ENCODE results near the gene CCDC160. TPM values are rescaled to one million over a fixed set of nuclear protein-coding genes. Genes with fewer than 3 reads are reported as not detected.

CCDC160 gene
- total and polyA plus RNA-seq, 2 of the 4 experiments (the other 2 are of a cell fraction), result not detected

DNA sequence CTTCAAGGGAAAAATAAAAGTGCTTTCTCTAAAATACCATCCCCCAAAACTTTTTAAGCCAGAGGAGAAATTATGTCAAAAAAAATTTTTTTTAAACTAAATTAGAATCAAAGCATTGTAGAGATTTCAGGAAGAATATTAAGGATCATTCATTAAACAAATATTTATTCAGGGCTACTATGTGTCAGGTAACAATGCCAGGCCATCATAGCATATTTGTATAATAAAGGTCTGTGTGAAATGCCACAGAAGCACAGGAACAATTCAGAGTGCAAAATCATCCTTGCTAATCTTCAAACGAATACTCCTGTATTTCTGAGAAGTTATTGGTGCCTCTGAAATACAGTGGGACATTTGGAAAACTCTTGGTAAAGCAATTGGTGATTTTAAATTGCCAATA is 2.0 kb downstream of the CCDC160 start:
- in situ Hi-C loops (cut with MboI; ENCODE audit: low sequenced_read_pairs), result no loop called here
- dilution Hi-C loops (cut with HindIII; ENCODE audit: low sequenced_read_pairs, unreplicated experiment), result no loop called here
- ChIA-PET CTCF (no interaction called here), POLR2A (ENCODE audit: unreplicated experiment) (no interaction called here)
- H3K23ac ChIP-seq (ENCODE audit: low read depth, low read length), result no peak overlapping the region
- TF ChIP-seq RCOR1 (IDR thresholded peaks at IDR 0.05; ENCODE audit: insufficient replicate concordance, low read length) (no peak), RAD21 (IDR thresholded peaks at IDR 0.05; ENCODE audit: low read length) (no peak), MAFK (IDR thresholded peaks at IDR 0.05; ENCODE audit: low read depth, low read length) (no peak), CHD1 (IDR thresholded peaks at IDR 0.05; ENCODE audit: low read depth, low read length) (no peak), SMC3 (IDR thresholded peaks at IDR 0.05; ENCODE audit: low read depth, low read length) (no peak), CEBPB (IDR thresholded peaks at IDR 0.05; ENCODE audit: low read depth, low read length) (no peak), BHLHE40 (IDR thresholded peaks at IDR 0.05; ENCODE audit: low read depth, low read length) (no peak), POLR2A (IDR thresholded peaks at IDR 0.05; ENCODE audit: low read depth, low read length) (no peak), MAZ (IDR thresholded peaks at IDR 0.05; ENCODE audit: borderline replicate concordance, low read depth, low read length) (no peak), NFE2L2 (IDR thresholded peaks at IDR 0.05; ENCODE audit: low read depth, low read length) (no peak), FOS (IDR thresholded peaks at IDR 0.05; ENCODE audit: low read depth, low read length) (no peak)
- TF ChIP-seq, protein P1, sequence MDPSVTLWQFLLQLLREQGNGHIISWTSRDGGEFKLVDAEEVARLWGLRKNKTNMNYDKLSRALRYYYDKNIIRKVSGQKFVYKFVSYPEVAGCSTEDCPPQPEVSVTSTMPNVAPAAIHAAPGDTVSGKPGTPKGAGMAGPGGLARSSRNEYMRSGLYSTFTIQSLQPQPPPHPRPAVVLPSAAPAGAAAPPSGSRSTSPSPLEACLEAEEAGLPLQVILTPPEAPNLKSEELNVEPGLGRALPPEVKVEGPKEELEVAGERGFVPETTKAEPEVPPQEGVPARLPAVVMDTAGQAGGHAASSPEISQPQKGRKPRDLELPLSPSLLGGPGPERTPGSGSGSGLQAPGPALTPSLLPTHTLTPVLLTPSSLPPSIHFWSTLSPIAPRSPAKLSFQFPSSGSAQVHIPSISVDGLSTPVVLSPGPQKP (IDR thresholded peaks at IDR 0.05; ENCODE audit: borderline replicate concordance, low read depth, low read length), result no peak
- TF ChIP-seq, protein P2, sequence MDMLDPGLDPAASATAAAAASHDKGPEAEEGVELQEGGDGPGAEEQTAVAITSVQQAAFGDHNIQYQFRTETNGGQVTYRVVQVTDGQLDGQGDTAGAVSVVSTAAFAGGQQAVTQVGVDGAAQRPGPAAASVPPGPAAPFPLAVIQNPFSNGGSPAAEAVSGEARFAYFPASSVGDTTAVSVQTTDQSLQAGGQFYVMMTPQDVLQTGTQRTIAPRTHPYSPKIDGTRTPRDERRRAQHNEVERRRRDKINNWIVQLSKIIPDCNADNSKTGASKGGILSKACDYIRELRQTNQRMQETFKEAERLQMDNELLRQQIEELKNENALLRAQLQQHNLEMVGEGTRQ (IDR thresholded peaks at IDR 0.05; ENCODE audit: low read depth, low read length), result no peak
- no peak overlapping the region for H2BK15ac ChIP-seq (ENCODE audit: low read depth, low read length)
- H4K8ac ChIP-seq (ENCODE audit: low read depth in 2 of 2, low read length in 2 of 2), result no peak overlapping the region
- no peak overlapping the region for H4K91ac ChIP-seq (ENCODE audit: insufficient read depth, low read depth, low read length)
- no peak for DNase-seq
- no peaks in the 10 kb centered on the region; the same call in 1 of the 2 replicates for H3K4me1 ChIP-seq (ENCODE audit: control insufficient read depth, insufficient read depth, low read length)
- H2BK20ac ChIP-seq (ENCODE audit: low read depth, low read length), result no peak overlapping the region
- H3K18ac ChIP-seq (ENCODE audit: low read depth, low read length), result no peak overlapping the region
- no peak overlapping the region for H3K4ac ChIP-seq (ENCODE audit: low read depth, low read length)
- no peaks in the 10 kb centered on the region; the same call in 1 of the 2 replicates for H3K27me3 ChIP-seq (ENCODE audit: control insufficient read depth, insufficient read depth, low read length)
- H3K56ac ChIP-seq (ENCODE audit: extremely low read depth, insufficient read depth, low read length), result no peak overlapping the region
- no peaks in the 10 kb centered on the region for H3K9me1 ChIP-seq (ENCODE audit: insufficient read depth, low read length)
- no peaks in the 10 kb centered on the region for H3K79me1 ChIP-seq (ENCODE audit: low read depth in 1 of 2, low read length in 2 of 2)
- H4K20me1 ChIP-seq (ENCODE audit: insufficient read depth, low read length), result no peaks in the 10 kb centered on the region
- no CpG with 5 or more reads among the region's 1 CpG for WGBS, 2 experiments (ENCODE audit: extremely low coverage in 2 of 2, insufficient read length in 1 of 2)
- no peak overlapping the region for H3K27ac ChIP-seq (ENCODE audit: insufficient read depth, low read length)
- no peak overlapping the region for H3K9ac ChIP-seq (ENCODE audit: low read depth, low read length)
- no peak overlapping the region for H3K4me2 ChIP-seq (ENCODE audit: low read depth, low read length)
- H2BK120ac ChIP-seq (ENCODE audit: low read depth, low read length), result no peak overlapping the region
- H2BK5ac ChIP-seq (ENCODE audit: low read depth, low read length, poor library complexity, severe bottlenecking), result no peak overlapping the region
- ATAC-seq (ENCODE audit: low read depth), result no peak
- H2AFZ ChIP-seq (replicated peaks; ENCODE audit: low read length, poor library complexity), result no peak overlapping the region
- BruUV-seq (replicated peaks), result no TSS peak
- no peak overlapping the region for H2AK5ac ChIP-seq (ENCODE audit: low read depth, low read length)
- no peaks in the 10 kb centered on the region for H3K9me3 ChIP-seq (ENCODE audit: control insufficient read depth, insufficient read depth, low read length)
- no peak overlapping the region for H4K5ac ChIP-seq (ENCODE audit: low read depth, low read length)
- intact Hi-C loops (cut with micrococcal nuclease), result no loop called here
- H3K4me3 ChIP-seq (ENCODE audit: insufficient read depth, low read depth, low read length), result no peak overlapping the region
- H2AK9ac ChIP-seq (replicated peaks; ENCODE audit: low read depth, low read length, poor library complexity), result no peak overlapping the region
- H3K36me3 ChIP-seq (ENCODE audit: control insufficient read depth, insufficient read depth, low read length), result no peaks in the 10 kb centered on the region
- H3K14ac ChIP-seq (replicated peaks; ENCODE audit: low read depth, low read length), result no peak overlapping the region
